Fibroblast of gingiva (primary cell): ENCODE measurements around the gene PRR32.
"Not testable (repeated sequence)": the region's sequence is repeated elsewhere in the genome, so short reads cannot be mapped to it uniquely, and the experiment has no call there.

Experiments
- DNase-seq: peaks from one replicate; pipeline ENCODE4 v3.0.0-alpha.2; 2011; ENCODE audit warnings: low read depth

Gene PRR32, protein sequence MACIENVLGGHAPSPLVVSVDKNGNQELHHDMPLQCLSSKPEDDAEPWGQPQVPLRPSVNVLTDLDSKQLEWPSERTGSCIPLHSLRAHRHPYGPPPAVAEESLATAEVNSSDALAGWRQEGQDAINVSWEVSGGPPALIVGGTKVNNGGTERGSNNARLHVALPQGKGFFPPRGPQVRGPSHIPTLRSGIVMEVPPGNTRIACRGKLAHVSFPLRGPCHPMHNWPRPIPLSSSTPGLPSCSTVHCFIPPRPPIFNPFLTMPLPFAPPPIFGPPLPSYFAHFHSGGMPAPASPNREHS

DNA sequence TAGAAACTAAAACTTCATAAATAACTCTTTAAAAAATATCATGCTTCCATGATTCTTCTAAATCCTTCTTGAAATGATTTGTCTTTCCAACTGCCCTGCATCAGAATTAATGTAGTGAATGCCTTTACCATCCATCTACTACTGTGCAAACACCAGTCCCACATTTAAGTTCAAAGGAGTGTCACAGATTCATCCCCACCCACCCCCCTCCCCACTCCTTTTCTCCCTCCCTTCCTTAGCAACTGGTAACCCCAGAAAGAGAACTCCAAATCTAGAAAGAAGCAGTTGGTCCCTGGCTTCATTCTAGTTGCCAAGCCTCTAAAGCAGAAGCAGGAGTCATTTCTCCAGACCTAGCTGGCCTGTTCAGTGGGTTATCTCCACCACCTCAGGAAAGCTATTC, at the start of gene PRR32:
Gene PRR32 (plus strand): TSS at position 301 of the 400 bp plus-strand sequence. CDS start 115 bp downstream, outside the sequence.
- no peak for DNase-seq

- no peak for DNase-seq
Observed at GRCh38 chrX:126770179-126770578, 49.4 kb upstream of the PRR32 start.

DNA sequence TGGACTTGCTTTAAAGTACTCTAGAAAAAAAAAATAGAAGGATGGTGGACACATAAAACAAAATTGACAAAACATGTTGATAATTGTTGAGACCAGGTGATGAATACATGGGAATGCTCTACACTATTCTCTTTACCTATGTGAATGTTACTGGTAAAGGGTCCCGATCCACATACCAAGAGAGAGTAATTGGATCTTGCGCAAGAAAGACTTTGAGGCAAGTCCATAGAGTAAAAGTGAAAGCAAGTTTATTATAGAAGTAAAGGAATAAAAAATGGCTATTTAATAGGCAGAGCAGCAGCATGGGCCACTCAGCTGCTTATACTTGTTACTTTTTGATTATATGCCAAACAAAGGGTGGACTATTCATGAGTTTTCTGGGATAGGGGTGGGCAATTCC, 34.0 kb upstream of the PRR32 start:
- no peak for DNase-seq

- no peak for DNase-seq
Observed at GRCh38 chrX:126799059-126799458, 20.5 kb upstream of the PRR32 start.

GRCh38 chrX:126806784-126807183, 12.7 kb upstream of the PRR32 start:
- DNase-seq: not testable (repeated sequence)

DNA sequence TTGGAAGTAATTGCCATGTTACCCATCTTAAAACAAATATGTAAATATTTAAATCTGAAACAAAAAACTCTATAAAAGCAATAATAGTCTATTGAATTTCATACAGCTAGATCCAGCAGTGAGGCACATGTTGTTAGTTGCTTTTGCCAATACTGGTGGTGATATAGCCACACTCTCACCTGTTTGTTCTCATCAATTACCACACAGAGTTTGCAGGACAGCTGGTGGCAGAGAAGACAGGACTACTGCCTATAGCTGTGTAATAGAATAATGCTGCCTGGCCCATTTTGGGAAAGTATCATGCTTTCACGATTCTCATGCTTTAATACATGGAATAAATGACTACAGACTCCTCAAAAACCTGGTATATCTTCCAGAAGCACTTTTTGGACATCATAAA, 3.7 kb upstream of the PRR32 start:
- no peak for DNase-seq

- no peak for DNase-seq
Observed at GRCh38 chrX:126820700-126821420, 1.3 kb downstream of the PRR32 start.

DNA sequence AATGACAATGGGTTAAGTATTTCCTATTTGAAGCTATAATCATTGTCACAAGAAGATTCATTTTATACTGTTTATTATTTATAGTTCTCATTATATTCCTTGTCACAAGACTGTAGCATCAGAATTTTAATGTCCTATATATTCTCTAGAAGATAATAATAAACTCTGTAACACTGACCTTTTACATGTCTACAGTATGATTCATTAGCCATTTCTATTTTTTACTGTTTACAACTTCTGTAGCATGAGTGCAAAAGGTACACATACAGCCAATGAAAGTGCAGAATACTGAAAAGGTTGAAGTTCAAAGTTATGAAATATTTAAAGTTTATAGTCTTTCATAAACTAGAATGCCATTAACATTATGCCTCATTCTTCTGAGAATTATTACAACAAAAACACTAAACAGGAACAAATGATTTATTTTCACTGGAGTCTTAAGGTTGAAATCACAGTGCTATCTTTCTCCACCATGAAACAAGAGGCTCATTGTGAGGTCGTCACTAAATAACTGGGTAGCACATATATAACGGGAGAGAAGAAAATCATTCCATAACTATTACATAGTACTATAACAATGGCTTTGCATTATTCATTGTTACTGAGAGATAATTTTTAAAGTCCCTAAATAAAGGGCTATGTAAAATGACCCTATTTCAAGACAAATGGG, 4.9 kb downstream of the PRR32 start:
- no peak for DNase-seq

- no peak for DNase-seq
Observed at GRCh38 chrX:126825566-126826193, 6.2 kb downstream of the PRR32 start.

DNA sequence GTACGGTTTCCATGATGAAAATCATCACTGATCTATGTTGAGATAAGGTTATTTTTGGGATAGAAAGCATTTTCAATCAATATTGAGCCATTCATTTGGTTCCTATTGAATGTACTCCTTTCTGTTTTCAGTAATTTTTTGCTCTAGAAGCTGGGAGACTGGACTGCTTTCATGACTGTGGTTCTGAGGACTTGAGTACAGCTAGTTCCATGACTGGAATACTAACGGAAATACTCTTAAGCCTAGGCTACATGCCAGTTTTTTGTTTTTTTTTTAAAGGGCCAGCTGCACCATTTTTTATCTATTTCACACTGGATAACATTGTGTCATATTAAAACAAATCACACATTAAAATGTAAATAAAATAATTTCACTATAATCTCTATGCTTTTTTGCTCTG, 16.7 kb downstream of the PRR32 start:
- DNase-seq: no peak

DNA sequence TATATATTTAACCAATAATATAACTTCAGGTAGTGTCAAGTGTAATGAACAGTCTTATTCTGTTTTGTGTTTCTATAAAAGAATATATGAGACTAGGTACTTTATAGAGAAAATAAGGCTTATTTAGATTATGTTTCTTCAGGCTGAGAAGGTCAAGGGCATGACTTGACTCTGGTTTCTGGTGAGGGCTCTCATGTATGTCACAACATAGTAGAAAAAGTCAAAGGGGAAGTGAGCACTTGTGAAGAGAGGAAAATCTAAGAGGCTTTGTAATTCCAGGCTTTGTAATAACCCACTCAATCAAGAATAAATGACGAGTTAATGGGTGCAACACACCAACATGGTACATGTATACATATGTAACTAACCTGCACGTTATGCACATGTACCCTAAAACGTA, 27.6 kb downstream of the PRR32 start:
- no peak for DNase-seq

GRCh38 chrX:126855839-126856524, 36.5 kb downstream of the PRR32 start:
- no peak for DNase-seq
